Thyroid gland (tissue), 4 donors: Measurements from ENCODE around the gene CTSE. TPM values are rescaled to one million over a fixed set of nuclear protein-coding genes. Genes with fewer than 3 reads are reported as not detected.

Experiments used
- DNase-seq, 2 donors: peaks; one replicate each; pipeline ENCODE4 v3.0.0-alpha.2; 2019
- H3K27ac ChIP-seq, 3 donors: fragments of 200-600 bp; sonication (generic); 1 replicate in 2 of 3; 2 replicates in 1 of 3; pipeline ENCODE4 v1.5.1; 2016 to 2019; ENCODE audit warnings: mild to moderate bottlenecking in 1 of 3, moderate library complexity in 1 of 3
- H3K27me3 ChIP-seq: fragments of 200-600 bp; sonication (generic); one replicate; pipeline ENCODE4 v1.5.1; 2019
- H3K36me3 ChIP-seq, 2 donors: fragments of 200-600 bp; sonication (generic); one replicate each; pipeline ENCODE4 v1.5.1; 2016 to 2019
- H3K4me1 ChIP-seq, 2 donors: fragments of 200-600 bp; sonication (generic); one replicate each; pipeline ENCODE4 v1.5.1; 2017 to 2019
- H3K4me3 ChIP-seq, 3 donors: fragments of 200-600 bp; sonication (generic); replicated peaks in 1 of 3; 1 replicate in 2 of 3; 2 replicates in 1 of 3; pipeline ENCODE4 v1.5.1; 2016; ENCODE audit warnings: mild to moderate bottlenecking in 1 of 3
- H3K9me3 ChIP-seq: fragments of 200-600 bp; sonication (generic); one replicate; pipeline ENCODE4 v1.5.1; 2017
- CTCF ChIP-seq, 6 experiments: fragments of 200-600 bp in 3 of 6; fragments of 450-650 bp in 3 of 6; sonication (generic) in 3 of 6; IDR thresholded peaks; one replicate each; pipeline ENCODE4 v1.5.1; 2016 to 2019; ENCODE audit warnings: antibody characterized with exemption in 6 of 6, mild to moderate bottlenecking in 2 of 6, inconsistent platforms in 1 of 6, moderate library complexity in 1 of 6
- POLR2A ChIP-seq, 2 donors: fragments of 450-650 bp; IDR thresholded peaks; one replicate each; pipeline ENCODE4 v1.6.1; 2017; ENCODE audit warnings: antibody characterized with exemption in 2 of 2, mild to moderate bottlenecking in 2 of 2, moderate library complexity in 1 of 2
- WGBS, 2 donors: methylation state at CpG; one replicate each; pipeline ENCODE4 v1.1.5; 2017; 5-methylcytosine and 5-hydroxymethylcytosine counted together
- intact Hi-C: fragments of 100-400 bp; cut with DNase I; formaldehyde crosslinking; loops from one replicate; pipeline ENCODE4 v1.15.1; 2023
- total RNA-seq, 4 donors: library from RNA; depleted of rRNA; stranded (reverse); fragments of >200 nt; gene quantifications; one replicate each; pipeline ENCODE4 v1.2.3, GENCODE V29; 2016

CTSE gene
- total RNA-seq, 4 donors from 2014 or later, result 3.6 to 38.2 (median 19.0) TPM

- no peak for DNase-seq
- peaks cover 17 to 19% of the 10 kb centered on the region in 2 donors for H3K4me1 ChIP-seq
- no peak overlapping the region for H3K27ac ChIP-seq
- intact Hi-C loops, result no loop called here
- no peak for TF ChIP-seq POLR2A (IDR thresholded peaks at IDR 0.05)
- no peaks in the 10 kb centered on the region for H3K36me3 ChIP-seq
- no peaks in the 10 kb centered on the region for H3K9me3 ChIP-seq
- H3K27me3 ChIP-seq, result no peaks in the 10 kb centered on the region
- H3K4me3 ChIP-seq, result no peak overlapping the region
- 81 to 87% methylated on average over 5 of the region's 5 CpGs for WGBS, 2 donors
These were observed 33.9 kb downstream of the CTSE start for GRCh38 chr1:205989786-205990185.

GRCh38 chr1:205988585-205988995, 35.1 kb downstream of the CTSE start:
- 82 to 90% methylated on average over 11 to 12 of the region's 12 CpGs for WGBS, 2 donors
- intact Hi-C loops, result no loop called here
- H3K9me3 ChIP-seq, result no peaks in the 10 kb centered on the region
- H3K27me3 ChIP-seq, result no peaks in the 10 kb centered on the region
- no peak overlapping the region for H3K4me3 ChIP-seq
- peaks cover 24 to 29% of the 10 kb centered on the region in 2 donors for H3K4me1 ChIP-seq
- peak overlapping the region in 1 of 3 donors; percentile 23 for H3K27ac ChIP-seq
- TF ChIP-seq CTCF (IDR thresholded peaks at IDR 0.05) (no peak), POLR2A (IDR thresholded peaks at IDR 0.05) (no peak)
- no peak for DNase-seq
- no peaks in the 10 kb centered on the region for H3K36me3 ChIP-seq

GRCh38 chr1:205986861-205987260, 36.8 kb downstream of the CTSE start:
- H3K4me3 ChIP-seq, result no peak overlapping the region
- WGBS, 2 donors, result 58 to 83% methylated on average over 2 of the region's 2 CpGs

GRCh38 chr1:205986292-205986691, 37.4 kb downstream of the CTSE start:
- 20 to 83% methylated on average over 1 to 3 of the region's 3 CpGs for WGBS, 2 donors
- intact Hi-C loops, result no loop called here

More at GRCh38 chr1:205986861-205987260, 36.8 kb downstream of the CTSE start:
- H3K9me3 ChIP-seq, result no peaks in the 10 kb centered on the region
- intact Hi-C loops, result no loop called here
- H3K36me3 ChIP-seq, result no peaks in the 10 kb centered on the region
- peaks cover 24 to 30% of the 10 kb centered on the region in 2 donors for H3K4me1 ChIP-seq
- peak overlapping the region in 2 of 3 donors; percentile 28 to 29 for H3K27ac ChIP-seq
- DNase-seq, result no peak
- no peaks in the 10 kb centered on the region for H3K27me3 ChIP-seq
- no peak for TF ChIP-seq POLR2A (IDR thresholded peaks at IDR 0.05)
- TF ChIP-seq CTCF (IDR thresholded peaks at IDR 0.05), result no peak

GRCh38 chr1:205985330-205986005, 38.2 kb downstream of the CTSE start:
- Histone ChIP-seq H3K27ac (peak overlapping the region in 2 of 3 donors; percentile 16 to 63), H3K9me3 (no peaks in the 10 kb centered on the region), H3K4me1 (peaks cover 24 to 30% of the 10 kb centered on the region in 2 donors), H3K27me3 (no peaks in the 10 kb centered on the region), H3K4me3 (no peak overlapping the region), H3K36me3 (no peaks in the 10 kb centered on the region)
- intact Hi-C loops, result no loop called here
- DNase-seq, result no peak
- no peak for TF ChIP-seq POLR2A (IDR thresholded peaks at IDR 0.05)
- no peak for TF ChIP-seq CTCF (IDR thresholded peaks at IDR 0.05)
- WGBS, 2 donors, result 90 to 94% methylated on average over 9 of the region's 9 CpGs

More at GRCh38 chr1:205986292-205986691, 37.4 kb downstream of the CTSE start:
- no peaks in the 10 kb centered on the region for H3K27me3 ChIP-seq
- no peak overlapping the region for H3K4me3 ChIP-seq
- TF ChIP-seq CTCF (IDR thresholded peaks at IDR 0.05) (no peak), POLR2A (IDR thresholded peaks at IDR 0.05) (no peak)
- H3K4me1 ChIP-seq, result peaks cover 24 to 30% of the 10 kb centered on the region in 2 donors
- H3K27ac ChIP-seq, result peak overlapping the region in 2 of 3 donors; percentile 28 to 29
- DNase-seq, result peak in 1 of 2 donors; percentile 20
- H3K36me3 ChIP-seq, result no peaks in the 10 kb centered on the region
- H3K9me3 ChIP-seq, result no peaks in the 10 kb centered on the region
